B cell (primary cell): ENCODE data around the gene C19orf47. TPM values are rescaled to one million over a fixed set of nuclear protein-coding genes. Genes with fewer than 3 reads are reported as not detected.

Source experiments
- ATAC-seq: fragments of 200-7000 bp; cut with Tn5 transposase; one replicate; pipeline ENCODE4 v1.10.0; 2021; ENCODE audit warnings: low read depth, mild to moderate bottlenecking, moderate number of reproducible peaks, moderate library complexity
- CTCF ChIA-PET: fragments of 350-600 bp; sonication (Branson Sonifier 250); formaldehyde crosslinking; loops from one replicate; lab custom pipeline; 2021; ENCODE audit warnings: antibody characterized with exemption, inconsistent platforms; lab: Charles Lee
- POLR2A ChIA-PET: fragments of 350-600 bp; sonication (Branson Sonifier 250); formaldehyde crosslinking; loops from one replicate; lab custom pipeline; 2021; ENCODE audit warnings: antibody characterized with exemption; lab: Charles Lee
- DNase-seq: peaks from one replicate; pipeline ENCODE4 v3.0.0; 2013
- H2AFZ ChIP-seq: 2 replicates; pipeline ENCODE4 v1.6.1; 2012; ENCODE audit warnings: mild to moderate bottlenecking, low read depth, low read length; ENCODE audit not compliant: insufficient read depth, poor library complexity, severe bottlenecking
- H3K27ac ChIP-seq, 2 donors: 1 replicate in 1 of 2; 2 replicates in 1 of 2; pipeline ENCODE4 v1.5.1; 2012 to 2013; ENCODE audit warnings: low read length in 2 of 2, mild to moderate bottlenecking in 2 of 2, moderate library complexity in 1 of 2
- H3K27me3 ChIP-seq, 4 experiments: fragments of 200-600 bp in 1 of 4; sonication (generic) in 1 of 4; replicated peaks in 1 of 4; 1 replicate in 2 of 4; 2 replicates in 2 of 4; pipeline versions ENCODE4 v1.6.1 to v1.7.0; 2013 to 2016; ENCODE audit warnings: low read length in 3 of 4, mild to moderate bottlenecking in 2 of 4, mixed read lengths in 1 of 4, moderate library complexity in 1 of 4; ENCODE audit not compliant: insufficient read depth in 4 of 4, control insufficient read depth in 3 of 4; ENCODE audit errors: control extremely low read depth in 1 of 4
- H3K36me3 ChIP-seq, 2 experiments: replicated peaks in 1 of 2; 1 replicate in 1 of 2; 2 replicates in 1 of 2; pipeline versions ENCODE4 v1.6.1 to v1.7.1; 2013; ENCODE audit warnings: low read length in 1 of 2; ENCODE audit not compliant: insufficient read depth in 2 of 2, control insufficient read depth in 1 of 2; ENCODE audit errors: control extremely low read depth in 1 of 2, extremely low read depth in 1 of 2
- H3K4me1 ChIP-seq, 2 donors: fragments of 200-600 bp in 1 of 2; sonication (generic) in 1 of 2; 1 replicate in 1 of 2; 2 replicates in 1 of 2; pipeline versions ENCODE4 v1.5.1 to v1.6.1; 2013 to 2017; ENCODE audit warnings: low read length in 2 of 2; ENCODE audit not compliant: control insufficient read depth in 2 of 2, insufficient read depth in 2 of 2
- H3K4me2 ChIP-seq: replicated peaks from 2 replicates; pipeline ENCODE3; 2012; ENCODE audit warnings: mild to moderate bottlenecking, low read depth, low read length; ENCODE audit not compliant: poor library complexity, severe bottlenecking
- H3K4me3 ChIP-seq, 5 experiments: fragments of 200-600 bp in 1 of 5; sonication (generic) in 1 of 5; 1 replicate in 3 of 5; 2 replicates in 2 of 5; pipeline versions ENCODE4 v1.5.1 to v1.7.0; 2011 to 2016; ENCODE audit warnings: low read length in 4 of 5, mild to moderate bottlenecking in 4 of 5, low read depth in 2 of 5, control low read depth in 1 of 5, moderate library complexity in 1 of 5; ENCODE audit not compliant: insufficient read depth in 1 of 5; ENCODE audit errors: control extremely low read depth in 1 of 5, extremely low read depth in 1 of 5
- H3K79me2 ChIP-seq: fragments of 200-600 bp; sonication (generic); one replicate; pipeline ENCODE4 v1.6.0; 2016; ENCODE audit warnings: low read length; ENCODE audit not compliant: control insufficient read depth, insufficient read depth
- H3K9ac ChIP-seq: fragments of 200-600 bp; sonication (generic); 2 replicates; pipeline ENCODE4 v1.6.1; 2017; ENCODE audit warnings: mild to moderate bottlenecking, low read length, moderate library complexity
- H3K9me3 ChIP-seq, 3 donors: one replicate each; pipeline versions ENCODE4 v1.6.1 to v1.7.1; 2013; ENCODE audit warnings: low read length in 2 of 3; ENCODE audit not compliant: control insufficient read depth in 2 of 3, insufficient read depth in 1 of 3; ENCODE audit errors: control extremely low read depth in 1 of 3
- H4K20me1 ChIP-seq: 2 replicates; pipeline ENCODE4 v1.6.0; 2012; ENCODE audit warnings: mild to moderate bottlenecking, low read length; ENCODE audit not compliant: insufficient read depth, control insufficient read depth, poor library complexity, severe bottlenecking
- H3K27ac Mint-ChIP-seq: one replicate; pipeline ENCODE4 v1.8.0; 2021; ENCODE audit warnings: mixed read lengths
- H3K27me3 Mint-ChIP-seq: one replicate; pipeline ENCODE4 v1.8.0; 2021; ENCODE audit warnings: mixed read lengths
- H3K4me1 Mint-ChIP-seq: one replicate; pipeline ENCODE4 v1.8.0; 2021; ENCODE audit warnings: mixed read lengths
- H3K4me3 Mint-ChIP-seq: one replicate; pipeline ENCODE4 v1.8.0; 2021; ENCODE audit warnings: mixed read lengths
- H3K9me3 Mint-ChIP-seq: one replicate; pipeline ENCODE4 v1.8.0; 2022; ENCODE audit warnings: mixed read lengths; ENCODE audit not compliant: insufficient read depth
- CTCF ChIP-seq: fragments of 200-600 bp; IDR thresholded peaks from one replicate; pipeline ENCODE4 v1.8.0; 2022; ENCODE audit warnings: antibody characterized with exemption, mild to moderate bottlenecking
- EZH2 ChIP-seq: IDR thresholded peaks from 2 replicates; pipeline ENCODE4 v1.6.1; 2012; ENCODE audit warnings: borderline replicate concordance, low read depth, mild to moderate bottlenecking, moderate library complexity, low read length; ENCODE audit not compliant: insufficient read depth, poor library complexity, severe bottlenecking
- WGBS: methylation state at CpG from one replicate; pipeline ENCODE4 v1.1.5; 2013; ENCODE audit warnings: missing lambda C conversion rate; ENCODE audit not compliant: insufficient coverage; 5-methylcytosine and 5-hydroxymethylcytosine counted together
- intact Hi-C: fragments of 100-400 bp; cut with micrococcal nuclease; formaldehyde crosslinking; loops from one replicate; pipeline ENCODE4 v1.10.0; 2022
- polyA plus RNA-seq: library from polyadenylated mRNA; depleted of rRNA; stranded (reverse); fragments of >200 nt; gene quantifications from 2 replicates; pipeline ENCODE4 v1.2.3, GENCODE V29; 2012
- total RNA-seq, 2 donors: library from RNA; stranded (reverse); fragments of 120-200 nt in 1 of 2; gene quantifications; 1 replicate in 1 of 2; 2 replicates in 1 of 2; pipeline versions ENCODE4 v1.2.3 to v1.2.4, GENCODE V29; 2013 to 2022

The C19orf47 gene
- total and polyA plus RNA-seq, 2 donors (not counting 1 experiment from before 2014, with no cell fraction given), result 12.7 to 16.7 TPM

- no peaks in the 10 kb centered on the region for H3K36me3 ChIP-seq
- H3K9me3 Mint-ChIP-seq, result no peaks in the 10 kb centered on the region
- H3K79me2 ChIP-seq, result no peaks in the 10 kb centered on the region
- no peak for ATAC-seq
- peaks cover 4 to 7% of the 10 kb centered on the region in 2 donors for H3K4me1 ChIP-seq
- H3K4me3 ChIP-seq, result no peak overlapping the region
- no peak overlapping the region for H3K27ac ChIP-seq
- CTCF ChIA-PET, result interaction anchor here (1.6 kb wide), 1 partner anchor 91 kb away, joined by 5 read pairs; no protein-coding TSS in a partner anchor
- peaks cover 9% of the 10 kb centered on the region for H3K4me1 Mint-ChIP-seq
- POLR2A ChIA-PET, result no interaction called here
- 92% methylated on average over 14 of the region's 14 CpGs for WGBS
- H2AFZ ChIP-seq, result no peak overlapping the region
- peaks cover 8% of the 10 kb centered on the region for H3K27me3 Mint-ChIP-seq
- H3K27me3 ChIP-seq, result peaks cover 0 to 10% (median 3%) of the 10 kb centered on the region in 4 experiments
- H3K27ac Mint-ChIP-seq, result no peak overlapping the region
- no peak overlapping the region for H3K4me3 Mint-ChIP-seq
- peaks cover 0 to 3% (median 0%) of the 10 kb centered on the region in 3 donors for H3K9me3 ChIP-seq
- no peaks in the 10 kb centered on the region for H4K20me1 ChIP-seq
- no peak for DNase-seq
- no peak overlapping the region for H3K9ac ChIP-seq
- TF ChIP-seq CTCF (no peak), EZH2 (no peak)
- intact Hi-C loops, result no loop called here
- no peak overlapping the region for H3K4me2 ChIP-seq
These were observed 47.8 kb upstream of the C19orf47 start for GRCh38 chr19:40395956-40396355.

GRCh38 chr19:40394816-40395210 lies 46.6 kb upstream of the C19orf47 start:
- H3K36me3 ChIP-seq, result no peaks in the 10 kb centered on the region
- peaks cover 0 to 3% (median 0%) of the 10 kb centered on the region in 3 donors for H3K9me3 ChIP-seq
- Mint-ChIP-seq H3K27me3 (peaks cover 8% of the 10 kb centered on the region), H3K4me3 (no peak overlapping the region), H3K9me3 (no peaks in the 10 kb centered on the region), H3K4me1 (peaks cover 9% of the 10 kb centered on the region), H3K27ac (no peak overlapping the region)
- peaks cover 4 to 7% of the 10 kb centered on the region in 2 donors for H3K4me1 ChIP-seq
- WGBS, result 70% methylated on average over 13 of the region's 13 CpGs
- no peaks in the 10 kb centered on the region for H3K79me2 ChIP-seq
- H2AFZ ChIP-seq, result no peak overlapping the region
- H4K20me1 ChIP-seq, result no peaks in the 10 kb centered on the region
- DNase-seq, result no peak
- H3K9ac ChIP-seq, result no peak overlapping the region
- ATAC-seq, result no peak
- no peak overlapping the region for H3K27ac ChIP-seq
- H3K4me3 ChIP-seq, result no peak overlapping the region
- TF ChIP-seq EZH2, result no peak
- no peak for TF ChIP-seq CTCF
- intact Hi-C loops, result no loop called here
- no peak overlapping the region for H3K4me2 ChIP-seq
- POLR2A ChIA-PET, result no interaction called here
- H3K27me3 ChIP-seq, result peaks cover 0 to 6% (median 3%) of the 10 kb centered on the region in 4 experiments
- CTCF ChIA-PET, result interaction anchor here (1.4 to 1.6 kb wide), 2 partner anchors 26 to 89 kb away, joined by 4 to 5 read pairs; no protein-coding TSS in a partner anchor
